Measurements from ENCODE around the gene CARMIL3.

Gene CARMIL3

DNA sequence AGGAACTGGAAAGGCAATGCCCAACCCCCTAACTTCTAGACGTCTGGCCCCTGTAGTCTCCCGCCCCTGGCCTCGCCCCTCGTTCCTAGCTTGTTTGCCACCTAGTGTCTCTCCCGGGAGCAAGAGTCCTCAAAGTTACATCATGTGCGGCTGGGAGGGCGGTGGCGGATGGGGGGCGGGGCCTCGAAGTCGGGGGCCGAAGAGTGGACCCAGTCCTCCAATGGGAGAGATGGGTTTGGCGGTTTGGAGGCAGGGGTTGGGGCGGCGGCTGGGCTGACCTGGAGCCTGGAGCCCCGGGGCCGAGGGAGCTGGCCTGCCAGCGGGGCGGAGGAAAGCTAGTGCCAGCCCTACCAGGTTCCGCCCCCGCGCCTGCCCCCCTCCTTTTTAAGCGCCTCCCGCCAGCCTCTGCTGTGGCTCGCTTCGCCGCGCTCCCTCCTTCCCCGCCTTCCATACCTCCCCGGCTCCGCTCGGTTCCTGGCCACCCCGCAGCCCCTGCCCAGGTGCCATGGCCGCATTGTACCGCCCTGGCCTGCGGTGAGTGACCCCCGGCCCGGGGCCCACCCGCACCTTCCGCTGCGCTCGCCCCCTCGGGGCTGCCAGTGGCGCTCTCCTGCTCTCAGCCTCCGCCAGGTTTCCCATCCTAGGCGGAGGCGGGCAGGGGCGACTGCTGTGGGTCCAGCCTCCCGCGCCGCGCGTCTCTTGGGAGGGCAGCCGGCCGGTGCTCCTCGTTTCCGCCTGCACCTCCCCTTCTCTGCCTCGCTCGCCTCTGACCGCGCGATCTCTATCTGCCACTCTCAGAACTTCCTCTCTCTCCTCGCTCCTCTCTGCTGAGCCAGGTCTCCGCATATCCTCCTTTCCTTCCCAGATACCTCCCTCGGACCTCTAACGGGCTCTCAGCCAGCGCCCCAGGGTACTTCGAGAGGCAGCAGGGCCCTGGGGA is 42.4 kb downstream of the CARMIL3 start, which contains the start of gene PCK2:
Gene PCK2 (plus strand): TSS at position 411 of the 940 bp plus-strand sequence. CDS start 95 bp downstream, at position 506.
- peak within 1 kb of the TSS; percentile 53 for H2AFZ ChIP-seq (ENCODE audit: insufficient read depth, low read length, poor library complexity)
- no peaks in the 10 kb centered on the region for H3K9me3 ChIP-seq (ENCODE audit: insufficient read depth, low read depth, low read length)
- peak within 1 kb of the TSS; percentile 85 for H3K18ac ChIP-seq (ENCODE audit: low read length)
- H3K4ac ChIP-seq (ENCODE audit: low read depth, low read length): peak within 1 kb of the TSS; percentile 71
- H3K4me2 ChIP-seq (ENCODE audit: low read length): peak within 1 kb of the TSS; percentile 88
- H3K9ac ChIP-seq (ENCODE audit: low read length): peak within 1 kb of the TSS; percentile 72
- H4K8ac ChIP-seq (ENCODE audit: low read depth, low read length): peak within 1 kb of the TSS; percentile 77
- peak; percentile 69 to 86 for DNase-seq
- peak within 1 kb of the TSS; percentile 87 for H4K12ac ChIP-seq (ENCODE audit: low read depth, low read length)
- H3K4me3 ChIP-seq (ENCODE audit: low read depth, low read length): peak within 1 kb of the TSS; percentile 72
- H4K91ac ChIP-seq (ENCODE audit: low read depth, low read length): peak within 1 kb of the TSS; percentile 88
- H2AK5ac ChIP-seq (ENCODE audit: low read length): peak within 1 kb of the TSS; percentile 84
- H2BK5ac ChIP-seq (ENCODE audit: low read depth, low read length, poor library complexity): peak within 1 kb of the TSS; percentile 42
- H2BK120ac ChIP-seq (ENCODE audit: insufficient read depth, low read length, poor library complexity): peak within 1 kb of the TSS; percentile 70
- peak within 1 kb of the TSS; percentile 70 for H3K27ac ChIP-seq (ENCODE audit: low read depth, low read length)
- H3K4me1 ChIP-seq (ENCODE audit: control insufficient read depth in 1 of 2, insufficient read depth in 2 of 2, low read length in 2 of 2): peaks cover 0 to 14% of the 10 kb centered on the region in 2 experiments
- peak within 1 kb of the TSS; percentile 87 for H3K14ac ChIP-seq (ENCODE audit: low read length)
- no CpG with 5 or more reads among the region's 68 CpGs for WGBS (ENCODE audit: extremely low coverage, insufficient coverage, insufficient read length)
- peaks cover 6 to 11% of the 10 kb centered on the region in 2 experiments for H3K36me3 ChIP-seq (ENCODE audit: control insufficient read depth in 1 of 2, insufficient read depth in 2 of 2, low read length in 2 of 2)
- H3K79me2 ChIP-seq (ENCODE audit: control insufficient read depth, insufficient read depth, low read length, poor library complexity): peaks cover 6% of the 10 kb centered on the region
- no peak within 1 kb of the TSS for H3K23ac ChIP-seq (ENCODE audit: low read length)
- H3K27me3 ChIP-seq (ENCODE audit: insufficient read depth, low read length): no peaks in the 10 kb centered on the region
- peaks cover 11% of the 10 kb centered on the region for H3K79me1 ChIP-seq (ENCODE audit: low read length)
- H2BK12ac ChIP-seq (ENCODE audit: low read length): peak within 1 kb of the TSS; percentile 23

DNA sequence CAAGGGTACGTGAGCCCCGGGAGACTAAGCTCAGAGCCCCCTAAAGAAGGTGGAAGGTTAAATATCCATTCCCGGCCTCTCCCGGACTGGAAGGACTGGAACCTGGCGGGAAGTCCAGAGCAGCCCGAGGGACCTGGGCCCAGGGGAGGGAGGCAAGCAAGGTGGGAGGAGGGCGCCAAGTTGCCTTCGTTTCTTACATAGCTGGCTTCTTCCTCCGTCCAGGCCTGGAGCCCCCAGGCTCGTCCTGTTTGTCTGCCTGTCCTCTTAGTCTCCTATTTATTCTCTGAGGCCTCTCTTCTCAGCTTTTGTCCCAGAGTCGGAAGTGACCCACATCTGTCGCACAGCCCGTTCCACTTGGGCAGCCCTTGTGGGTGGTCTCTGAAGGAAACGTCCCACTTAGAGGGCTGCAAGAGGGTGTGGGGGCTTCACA is 43.0 kb downstream of the CARMIL3 start:
- H3K79me2 ChIP-seq (ENCODE audit: control insufficient read depth, insufficient read depth, low read length, poor library complexity): peaks cover 6% of the 10 kb centered on the region
- no peak overlapping the region for H3K23ac ChIP-seq (ENCODE audit: low read length)
- H3K18ac ChIP-seq (ENCODE audit: low read length): peak overlapping the region; percentile 85
- H3K4me3 ChIP-seq (ENCODE audit: low read depth, low read length): peak overlapping the region; percentile 72
- peaks cover 9 to 14% of the 10 kb centered on the region in 2 experiments for H3K36me3 ChIP-seq (ENCODE audit: control insufficient read depth in 1 of 2, insufficient read depth in 2 of 2, low read length in 2 of 2)
- H4K12ac ChIP-seq (ENCODE audit: low read depth, low read length): peak overlapping the region; percentile 87
- peak overlapping the region; percentile 42 for H2BK5ac ChIP-seq (ENCODE audit: low read depth, low read length, poor library complexity)
- peak overlapping the region; percentile 24 for H2AK5ac ChIP-seq (ENCODE audit: low read length)
- H3K27ac ChIP-seq (ENCODE audit: low read depth, low read length): peak overlapping the region; percentile 70
- peak overlapping the region; percentile 88 for H4K91ac ChIP-seq (ENCODE audit: low read depth, low read length)
- WGBS (ENCODE audit: extremely low coverage, insufficient coverage, insufficient read length): no CpG with 5 or more reads among the region's 14 CpGs
- H2AFZ ChIP-seq (ENCODE audit: insufficient read depth, low read length, poor library complexity): peak overlapping the region; percentile 53
- H3K4me2 ChIP-seq (ENCODE audit: low read length): peak overlapping the region; percentile 88
- peak overlapping the region; percentile 70 for H2BK120ac ChIP-seq (ENCODE audit: insufficient read depth, low read length, poor library complexity)
- peak overlapping the region; percentile 71 for H3K4ac ChIP-seq (ENCODE audit: low read depth, low read length)
- no peak overlapping the region for H2BK12ac ChIP-seq (ENCODE audit: low read length)
- peak overlapping the region; percentile 72 for H3K9ac ChIP-seq (ENCODE audit: low read length)
- H3K27me3 ChIP-seq (ENCODE audit: insufficient read depth, low read length): no peaks in the 10 kb centered on the region
- peaks cover 0 to 14% of the 10 kb centered on the region in 2 experiments for H3K4me1 ChIP-seq (ENCODE audit: control insufficient read depth in 1 of 2, insufficient read depth in 2 of 2, low read length in 2 of 2)
- peak overlapping the region; percentile 77 for H4K8ac ChIP-seq (ENCODE audit: low read depth, low read length)
- no peaks in the 10 kb centered on the region for H3K9me3 ChIP-seq (ENCODE audit: insufficient read depth, low read depth, low read length)
- peak in 1 of 2 donors; percentile 7 for DNase-seq
- peak overlapping the region; percentile 87 for H3K14ac ChIP-seq (ENCODE audit: low read length)
- H3K79me1 ChIP-seq (ENCODE audit: low read length): peaks cover 11% of the 10 kb centered on the region

DNA sequence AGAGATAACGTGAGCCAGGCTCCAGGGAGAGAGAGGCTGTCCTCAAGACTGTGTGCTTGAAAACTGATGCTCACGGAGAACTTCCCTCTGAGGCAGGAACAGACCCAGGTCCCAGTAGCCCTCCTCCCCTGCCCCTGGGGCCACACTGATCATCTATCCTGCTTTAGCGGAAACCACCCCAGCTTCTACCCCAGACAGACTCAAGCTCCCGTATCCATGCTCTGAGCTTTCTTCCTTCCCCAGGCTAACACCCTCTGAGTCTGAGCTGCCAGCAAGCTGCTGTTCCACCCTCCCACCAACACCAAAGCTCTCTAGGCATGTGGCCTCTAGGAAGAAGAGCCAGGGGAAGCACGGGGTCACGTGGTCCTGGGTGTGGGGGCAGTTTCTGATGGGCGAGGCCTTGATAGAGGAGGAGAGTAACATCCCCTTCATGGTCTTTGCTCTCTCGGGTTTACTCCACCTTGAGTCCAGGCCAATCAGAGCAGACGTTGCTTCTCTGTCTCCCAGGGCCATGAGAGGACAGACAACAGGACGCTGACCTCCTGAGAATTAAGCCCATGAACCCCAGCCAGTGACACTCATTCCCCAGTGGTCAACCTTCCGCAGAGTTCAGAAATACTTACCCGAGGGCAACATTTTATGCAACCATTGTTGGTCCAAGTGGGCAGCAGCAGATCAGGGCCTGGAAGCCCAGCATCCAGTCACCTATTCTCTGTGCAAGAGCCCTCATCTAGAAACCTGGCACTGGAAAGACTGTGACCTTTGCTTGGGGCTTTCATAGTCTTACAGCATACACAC is 43.7 kb downstream of the CARMIL3 start:
- H2AK5ac ChIP-seq (ENCODE audit: low read length): no peak overlapping the region
- H2BK5ac ChIP-seq (ENCODE audit: low read depth, low read length, poor library complexity): no peak overlapping the region

GRCh38 chr14:24096545-24097181 is 44.9 kb downstream of the CARMIL3 start:
- Histone ChIP-seq H3K27me3 (ENCODE audit: insufficient read depth, low read length) (no peaks in the 10 kb centered on the region), H3K23ac (ENCODE audit: low read length) (no peak overlapping the region), H2BK5ac (ENCODE audit: low read depth, low read length, poor library complexity) (no peak overlapping the region), H2AK5ac (ENCODE audit: low read length) (no peak overlapping the region), H3K79me2 (ENCODE audit: control insufficient read depth, insufficient read depth, low read length, poor library complexity) (peaks cover 6% of the 10 kb centered on the region), H3K36me3 (ENCODE audit: control insufficient read depth in 1 of 2, insufficient read depth in 2 of 2, low read length in 2 of 2) (peaks cover 15 to 17% of the 10 kb centered on the region in 2 experiments), H3K4me1 (ENCODE audit: control insufficient read depth in 1 of 2, insufficient read depth in 2 of 2, low read length in 2 of 2) (peaks cover 0 to 14% of the 10 kb centered on the region in 2 experiments), H3K4me3 (ENCODE audit: low read depth, low read length) (no peak overlapping the region), H3K14ac (ENCODE audit: low read length) (no peak overlapping the region), H3K18ac (ENCODE audit: low read length) (no peak overlapping the region), H3K27ac (ENCODE audit: low read depth, low read length) (no peak overlapping the region), H2BK12ac (ENCODE audit: low read length) (no peak overlapping the region), H4K12ac (ENCODE audit: low read depth, low read length) (no peak overlapping the region), H3K79me1 (ENCODE audit: low read length) (peaks cover 11% of the 10 kb centered on the region), H2AFZ (ENCODE audit: insufficient read depth, low read length, poor library complexity) (no peak overlapping the region), H3K9me3 (ENCODE audit: insufficient read depth, low read depth, low read length) (peaks cover 2% of the 10 kb centered on the region), H4K91ac (ENCODE audit: low read depth, low read length) (no peak overlapping the region), H3K9ac (ENCODE audit: low read length) (no peak overlapping the region), H4K8ac (ENCODE audit: low read depth, low read length) (no peak overlapping the region), H2BK120ac (ENCODE audit: insufficient read depth, low read length, poor library complexity) (no peak overlapping the region), H3K4me2 (ENCODE audit: low read length) (no peak overlapping the region), H3K4ac (ENCODE audit: low read depth, low read length) (no peak overlapping the region)
- DNase-seq: no peak
- no CpG with 5 or more reads among the region's 8 CpGs for WGBS (ENCODE audit: extremely low coverage, insufficient coverage, insufficient read length)

More for the DNA sequence above, 43.7 kb downstream of the CARMIL3 start:
- no peak overlapping the region for H4K12ac ChIP-seq (ENCODE audit: low read depth, low read length)
- H4K91ac ChIP-seq (ENCODE audit: low read depth, low read length): no peak overlapping the region
- H3K9ac ChIP-seq (ENCODE audit: low read length): no peak overlapping the region
- H3K4me1 ChIP-seq (ENCODE audit: control insufficient read depth in 1 of 2, insufficient read depth in 2 of 2, low read length in 2 of 2): peaks cover 0 to 14% of the 10 kb centered on the region in 2 experiments
- H2AFZ ChIP-seq (ENCODE audit: insufficient read depth, low read length, poor library complexity): peak overlapping the region; percentile 53
- no peak overlapping the region for H3K18ac ChIP-seq (ENCODE audit: low read length)
- no peak overlapping the region for H2BK12ac ChIP-seq (ENCODE audit: low read length)
- peaks cover 12 to 17% of the 10 kb centered on the region in 2 experiments for H3K36me3 ChIP-seq (ENCODE audit: control insufficient read depth in 1 of 2, insufficient read depth in 2 of 2, low read length in 2 of 2)
- WGBS (ENCODE audit: extremely low coverage, insufficient coverage, insufficient read length): no CpG with 5 or more reads among the region's 12 CpGs
- no peak overlapping the region for H3K23ac ChIP-seq (ENCODE audit: low read length)
- peak overlapping the region; percentile 77 for H4K8ac ChIP-seq (ENCODE audit: low read depth, low read length)
- peaks cover 2% of the 10 kb centered on the region for H3K9me3 ChIP-seq (ENCODE audit: insufficient read depth, low read depth, low read length)
- no peak overlapping the region for H3K4ac ChIP-seq (ENCODE audit: low read depth, low read length)
- peaks cover 11% of the 10 kb centered on the region for H3K79me1 ChIP-seq (ENCODE audit: low read length)
- H3K4me3 ChIP-seq (ENCODE audit: low read depth, low read length): no peak overlapping the region
- peak overlapping the region; percentile 28 for H3K14ac ChIP-seq (ENCODE audit: low read length)
- H3K27ac ChIP-seq (ENCODE audit: low read depth, low read length): no peak overlapping the region
- peak overlapping the region; percentile 88 for H3K4me2 ChIP-seq (ENCODE audit: low read length)
- H2BK120ac ChIP-seq (ENCODE audit: insufficient read depth, low read length, poor library complexity): no peak overlapping the region
- H3K79me2 ChIP-seq (ENCODE audit: control insufficient read depth, insufficient read depth, low read length, poor library complexity): peaks cover 6% of the 10 kb centered on the region
- no peaks in the 10 kb centered on the region for H3K27me3 ChIP-seq (ENCODE audit: insufficient read depth, low read length)
- no peak for DNase-seq

Data from trophoblast cell (in vitro differentiated cells and primary cell).